Stimulated activated CD8-positive, alpha-beta memory T cell treated with anti-CD3 and anti-CD28 coated beads, Interleukin-7, amount 100 ng/mL, for 24 hours (primary cell): ENCODE measurements around the gene NCR3LG1.
"Not testable (repeated sequence)": the region's sequence is repeated elsewhere in the genome, so short reads cannot be mapped to it uniquely, and the experiment has no call there.

ENCODE experiments used
- DNase-seq: peaks from one replicate; pipeline ENCODE4 v3.0.0-alpha.2; 2020; ENCODE audit warnings: low read depth

Gene NCR3LG1

DNA sequence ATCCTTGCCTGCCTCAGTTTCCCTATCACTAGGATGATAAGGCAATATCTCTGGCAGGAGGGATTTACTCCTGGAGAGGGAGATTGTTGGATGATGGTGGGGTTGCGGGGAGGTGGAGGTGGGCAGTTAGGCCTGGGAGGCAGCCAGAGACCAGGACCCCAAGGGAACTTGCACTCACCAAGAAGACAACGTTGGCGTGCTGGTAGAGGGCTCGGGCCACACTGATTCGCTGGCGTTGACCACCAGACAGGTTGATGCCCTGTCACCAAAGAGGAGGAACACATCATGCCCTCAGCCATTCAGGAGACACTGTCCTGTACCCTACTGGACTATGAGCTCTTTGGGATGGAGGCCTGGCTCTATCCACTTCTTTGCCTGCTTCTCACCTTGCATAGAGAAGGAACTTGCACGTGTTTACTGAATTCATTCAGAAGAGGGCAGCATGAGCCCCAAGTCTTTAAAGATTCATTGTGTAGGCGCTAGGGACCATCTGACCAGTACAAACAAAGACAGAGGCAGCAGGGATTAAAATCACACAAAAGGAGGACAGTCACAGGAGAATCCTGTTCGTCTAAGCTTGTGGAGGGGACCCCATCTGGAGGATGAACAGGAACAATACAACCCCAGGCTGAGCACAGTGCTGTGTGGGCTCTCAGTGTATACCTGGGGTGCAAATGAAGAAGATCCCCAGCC lies 61.0 kb downstream of the NCR3LG1 start:
- no peak for DNase-seq

DNA sequence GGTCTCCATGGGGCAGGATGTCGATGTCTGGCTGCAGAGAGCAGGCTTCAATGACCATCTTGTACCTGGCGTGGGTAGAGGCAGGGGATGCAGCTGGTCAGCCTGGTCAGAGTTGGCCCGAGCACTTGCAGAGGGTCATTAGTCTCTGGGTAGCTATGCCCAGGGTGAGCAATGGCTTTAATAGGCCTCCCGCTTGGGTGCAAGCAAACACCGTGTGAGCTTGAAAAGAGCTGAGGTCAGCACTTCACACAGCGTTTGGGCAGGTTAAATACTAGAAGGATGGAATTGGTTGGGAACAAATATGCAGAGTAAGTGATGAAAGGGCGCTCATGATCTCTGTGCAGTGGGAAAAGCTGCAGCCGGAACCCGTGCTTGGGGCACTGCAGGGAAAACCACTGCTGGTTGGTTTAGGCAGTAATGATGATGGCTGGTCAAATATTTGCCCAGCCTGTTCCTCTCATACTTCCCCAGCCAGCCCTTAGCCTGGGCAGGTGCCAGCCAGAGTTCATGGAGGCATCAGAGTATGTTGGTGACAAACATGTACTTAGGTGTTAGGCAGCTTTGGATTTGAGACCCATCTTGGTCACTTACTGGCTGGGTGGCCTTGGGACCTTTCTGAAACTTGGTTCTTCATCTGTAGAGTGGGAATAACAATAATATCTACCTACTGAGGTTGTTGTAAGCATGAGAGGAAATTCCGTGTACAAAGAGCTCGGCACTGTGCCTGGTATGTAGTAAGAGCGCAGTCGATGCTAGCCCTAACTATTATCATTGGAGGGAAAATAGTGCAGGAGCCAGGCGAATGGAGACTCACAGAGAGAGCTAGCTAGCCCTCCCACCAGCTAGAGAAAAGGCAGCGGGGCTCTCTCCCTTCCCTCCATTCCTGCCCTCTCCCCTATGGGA lies 62.1 kb downstream of the NCR3LG1 start:
- no peak for DNase-seq

DNA sequence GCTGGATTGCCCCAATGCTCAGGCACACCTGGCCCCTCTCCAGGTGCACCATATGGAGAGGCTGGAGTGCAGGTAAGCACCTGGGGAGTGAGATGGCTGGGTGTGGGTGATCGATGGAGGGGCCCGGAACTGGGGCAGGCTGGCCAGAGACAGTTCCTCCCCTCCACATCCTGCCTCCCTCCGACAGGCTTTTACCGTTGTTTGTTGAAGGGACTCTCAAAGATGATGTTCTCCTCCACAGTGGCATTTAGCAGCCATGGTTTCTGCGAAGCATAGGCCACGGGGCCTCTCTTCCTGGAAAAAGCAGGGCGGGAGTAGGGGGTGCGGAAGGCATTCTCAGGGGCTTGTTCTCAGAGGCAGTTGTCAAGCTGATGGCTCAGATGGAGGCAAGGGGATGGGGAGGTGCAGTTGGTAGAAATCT lies 62.7 kb downstream of the NCR3LG1 start:
- no peak for DNase-seq

DNA sequence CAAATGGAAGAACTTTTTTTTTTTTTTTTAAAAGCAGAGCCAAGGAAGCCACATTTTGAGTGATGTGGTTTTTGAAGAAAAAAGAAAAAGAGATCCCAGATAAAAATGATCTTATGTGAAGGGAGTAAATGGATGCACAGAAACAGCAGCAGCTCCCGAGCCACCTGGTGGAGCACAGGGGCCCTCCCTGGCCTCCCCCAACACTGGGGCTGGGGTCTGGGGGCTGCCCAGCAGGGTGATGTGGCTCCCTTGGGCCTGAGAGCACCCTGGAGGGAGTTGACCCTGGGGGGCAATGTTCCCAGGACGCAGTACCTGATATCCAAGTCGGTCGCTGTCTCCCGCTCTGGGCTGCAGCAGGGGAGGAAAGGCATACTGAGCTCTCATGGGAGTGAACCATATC lies 63.4 kb downstream of the NCR3LG1 start:
- DNase-seq: no peak

DNA sequence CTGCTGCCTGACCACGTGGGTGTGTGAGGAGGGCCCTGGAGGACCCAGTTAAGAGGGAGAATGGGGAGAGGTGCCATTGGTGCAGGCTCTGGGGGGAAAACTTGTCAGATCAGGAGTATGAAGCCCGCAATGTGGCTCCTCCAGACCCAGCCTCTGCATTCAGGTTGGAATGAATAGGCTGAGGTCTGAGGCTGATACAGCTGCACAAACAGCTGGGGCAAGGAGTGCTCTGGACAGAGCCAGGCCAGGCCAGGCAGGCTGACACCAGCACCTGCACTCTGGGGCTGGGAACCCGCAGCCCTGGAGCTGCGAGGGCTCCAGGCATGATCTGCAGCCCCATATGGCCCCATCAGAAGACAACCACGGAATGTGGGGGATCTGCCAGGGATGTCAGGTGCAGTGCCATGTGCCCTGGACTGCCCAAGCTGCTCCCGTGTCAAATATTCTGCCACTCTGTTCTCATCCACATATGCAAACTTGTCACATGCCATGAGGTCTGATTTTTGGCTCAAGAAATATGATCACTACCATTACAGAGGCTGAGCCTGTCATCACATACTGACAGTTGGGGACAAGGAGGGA lies 64.0 kb downstream of the NCR3LG1 start:
- DNase-seq: no peak

DNA sequence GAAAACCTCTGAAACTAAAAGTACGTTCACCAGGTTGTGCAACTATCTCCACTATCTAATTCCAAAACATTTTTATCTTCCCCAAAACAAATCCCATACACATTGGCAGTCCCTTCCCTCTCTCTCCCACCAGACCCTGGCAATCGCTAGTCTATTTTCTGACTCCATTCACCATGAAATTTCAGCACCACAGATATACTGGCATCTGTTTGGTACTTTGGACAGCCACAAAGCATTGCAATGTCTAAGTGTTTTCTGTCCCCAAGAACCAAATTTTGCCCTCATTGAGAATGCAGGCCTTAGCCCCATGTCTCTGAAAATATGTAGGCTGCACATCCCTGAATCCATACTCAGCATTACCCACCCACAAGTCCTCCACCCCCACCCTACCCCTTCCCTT lies 64.9 kb downstream of the NCR3LG1 start:
- DNase-seq: no peak

DNA sequence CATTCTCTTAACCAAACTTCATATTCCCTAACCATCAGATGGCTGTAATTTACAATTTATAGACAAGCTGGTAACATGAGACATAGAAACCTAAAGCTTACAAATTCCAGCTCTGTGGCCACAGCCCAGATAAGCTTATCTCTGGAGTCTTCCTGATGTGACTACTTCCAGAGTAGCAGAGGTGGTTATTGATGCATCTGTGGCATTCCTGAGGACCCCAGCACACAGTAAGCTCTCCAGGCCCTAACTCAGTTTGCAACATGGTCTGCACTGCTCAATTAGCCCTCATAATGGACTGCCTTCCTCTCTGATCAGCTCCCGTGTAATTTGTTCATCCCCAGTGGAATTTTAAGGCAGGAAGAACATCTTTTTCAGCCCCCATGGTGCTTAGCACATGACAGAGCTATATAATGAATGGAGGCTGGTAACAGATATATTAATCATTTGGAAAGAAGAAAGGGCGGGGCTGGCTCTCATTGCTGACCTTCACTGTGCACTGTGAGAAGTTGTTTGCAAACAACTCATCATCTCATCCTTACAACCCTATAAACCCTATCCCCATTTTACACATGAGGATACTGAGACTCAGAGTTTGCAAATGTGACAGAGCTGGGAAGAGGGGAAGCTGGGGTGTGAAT lies 67.0 kb downstream of the NCR3LG1 start:
- DNase-seq: no peak

DNA sequence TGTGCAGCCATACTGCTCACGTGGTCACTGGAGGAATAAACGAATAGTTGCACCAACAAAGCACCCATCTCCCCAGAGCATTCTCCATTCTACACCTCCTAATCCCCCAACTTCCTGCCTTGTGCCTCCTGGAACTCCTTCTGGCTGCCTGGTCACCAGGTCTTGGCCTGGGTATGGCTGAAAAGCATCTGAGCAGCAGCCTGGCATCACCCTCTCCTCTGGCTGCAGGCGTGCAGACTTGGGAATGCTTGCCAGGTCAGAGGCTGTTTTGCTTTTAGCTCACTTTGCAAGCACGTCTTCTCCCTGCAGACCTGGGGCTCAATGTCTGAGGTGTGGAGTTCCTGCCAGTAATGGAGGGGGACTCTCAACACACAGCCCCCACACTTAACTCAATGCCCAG lies 70.2 kb downstream of the NCR3LG1 start:
- DNase-seq: no peak

DNA sequence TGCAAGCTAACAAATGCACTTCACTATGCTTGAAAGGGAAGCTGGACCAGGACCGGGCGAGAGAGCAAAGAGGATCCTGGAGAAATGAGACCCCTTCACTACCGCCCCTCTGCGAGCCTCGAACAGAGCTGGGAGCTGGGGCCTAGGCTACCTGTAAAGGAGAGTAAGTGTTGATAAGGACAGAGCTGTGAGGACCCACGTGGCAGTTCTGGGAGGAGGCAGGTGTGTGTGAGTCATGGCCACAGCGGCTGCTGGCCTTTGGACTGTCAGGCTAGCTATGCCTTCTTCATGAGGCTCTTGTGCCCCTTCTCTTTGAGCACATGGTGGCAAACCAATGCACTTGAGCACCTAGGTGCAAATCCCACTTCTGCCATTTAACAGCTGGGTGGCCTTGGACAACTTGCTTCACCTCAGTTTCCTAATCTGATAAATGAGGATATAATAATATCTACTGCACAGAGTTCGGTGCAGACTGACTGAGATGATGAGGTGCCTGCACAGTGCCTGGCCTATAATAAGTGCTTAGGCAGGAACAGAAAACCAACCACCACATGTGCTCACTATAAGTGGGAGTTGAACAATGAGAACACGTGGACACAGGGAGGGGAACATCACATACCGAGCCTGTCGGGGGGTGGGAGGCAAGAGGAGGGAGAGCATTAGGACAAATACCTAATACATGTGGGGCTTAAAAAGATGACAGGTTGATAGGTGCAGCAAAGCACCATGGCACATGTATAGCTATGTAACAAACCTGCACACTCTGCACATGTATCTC lies 72.1 kb downstream of the NCR3LG1 start:
- no peak for DNase-seq

DNA sequence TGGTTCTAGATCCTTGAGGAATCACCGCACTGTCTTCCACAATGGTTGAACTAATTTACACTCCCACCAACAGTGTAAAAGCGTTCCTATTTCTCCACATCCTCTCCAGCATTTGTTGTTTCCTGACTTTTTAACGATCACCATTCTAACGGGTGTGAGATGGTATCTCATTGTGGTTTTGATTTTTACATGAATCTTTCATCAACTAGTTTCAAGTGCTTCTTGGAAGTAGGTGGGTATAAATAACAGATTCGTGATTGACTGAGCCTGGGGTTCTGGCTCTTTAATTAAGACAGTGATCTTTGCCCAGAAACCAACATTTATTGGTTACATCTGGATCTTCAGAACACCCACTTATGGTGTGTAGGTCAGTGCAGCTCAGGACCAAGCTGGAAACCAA lies 74.6 kb downstream of the NCR3LG1 start:
- not testable (repeated sequence) for DNase-seq
